K562 (cell line): Measurements from ENCODE around the gene KCNMB4.

Source experiments
- CEBPZ ChIP-seq: fragments of 150-350 bp; IDR thresholded peaks from 2 replicates; pipeline ENCODE4 v1.6.1; 2014; ENCODE audit warnings: low read depth, mild to moderate bottlenecking, low read length, borderline replicate concordance
- CHD2 ChIP-seq: IDR thresholded peaks from 2 replicates; pipeline ENCODE4 v1.6.1; 2011; ENCODE audit warnings: low read depth, low read length
- KAT7 ChIP-seq: sonication (generic); formaldehyde crosslinking; IDR thresholded peaks from 2 replicates; pipeline ENCODE4 v1.8.0; 2022; ENCODE audit warnings: missing genetic modification reagents, mild to moderate bottlenecking, borderline replicate concordance
- ZNF311 ChIP-seq: fragments of 250-450 bp; sonication (Bioruptor Pico); IDR thresholded peaks from 2 replicates; pipeline ENCODE4 v1.4.0; 2020; ENCODE audit warnings: mild to moderate bottlenecking, moderate library complexity

- TF ChIP-seq CEBPZ (no peak), CHD2 (no peak), KAT7 (CRISPR knock-in tag) (no peak), ZNF311 (CRISPR knock-in tag) (no peak)
Measured at GRCh38 chr12:70402597-70402996, 36.5 kb downstream of the KCNMB4 start.
